HG03457 (cell line): ENCODE measurements around the gene PPM1N.
"Not testable (repeated sequence)": the region's sequence is repeated elsewhere in the genome, so short reads cannot be mapped to it uniquely, and the experiment has no call there.

ENCODE experiments used
- ATAC-seq: cut with Tn5 transposase; IDR thresholded peaks from one replicate; pipeline ENCODE4 v1.9.1; 2021; ENCODE audit warnings: moderate number of reproducible peaks; ENCODE audit not compliant: unreplicated experiment

Gene PPM1N

DNA sequence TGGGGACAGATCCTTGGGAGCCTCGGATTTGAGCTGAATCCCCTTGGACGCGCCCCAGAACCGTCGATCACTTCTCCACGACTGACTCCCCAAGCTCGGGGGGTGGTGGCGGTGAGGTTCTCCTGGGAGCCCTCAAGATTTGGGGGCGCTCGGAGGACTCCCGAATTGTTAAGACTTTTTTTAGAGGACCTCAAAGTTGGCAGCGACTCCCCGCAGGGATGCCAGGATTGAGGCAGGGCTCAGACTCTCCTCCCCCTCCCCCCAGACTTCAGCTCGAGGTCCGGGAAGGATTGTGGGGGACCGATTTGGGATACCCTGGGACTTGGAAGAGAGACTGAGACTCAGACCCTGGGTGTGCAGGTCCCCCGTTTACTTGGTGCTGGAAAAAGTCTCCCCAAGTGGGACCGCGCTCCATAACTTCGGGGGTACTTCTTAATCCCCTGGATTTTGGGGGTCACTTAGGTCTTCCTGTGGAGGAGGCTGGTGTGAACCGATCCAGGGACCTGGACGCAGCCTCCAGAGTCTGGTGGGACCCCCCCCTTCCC lies 9.7 kb downstream of the PPM1N start:
- no peak for ATAC-seq

DNA sequence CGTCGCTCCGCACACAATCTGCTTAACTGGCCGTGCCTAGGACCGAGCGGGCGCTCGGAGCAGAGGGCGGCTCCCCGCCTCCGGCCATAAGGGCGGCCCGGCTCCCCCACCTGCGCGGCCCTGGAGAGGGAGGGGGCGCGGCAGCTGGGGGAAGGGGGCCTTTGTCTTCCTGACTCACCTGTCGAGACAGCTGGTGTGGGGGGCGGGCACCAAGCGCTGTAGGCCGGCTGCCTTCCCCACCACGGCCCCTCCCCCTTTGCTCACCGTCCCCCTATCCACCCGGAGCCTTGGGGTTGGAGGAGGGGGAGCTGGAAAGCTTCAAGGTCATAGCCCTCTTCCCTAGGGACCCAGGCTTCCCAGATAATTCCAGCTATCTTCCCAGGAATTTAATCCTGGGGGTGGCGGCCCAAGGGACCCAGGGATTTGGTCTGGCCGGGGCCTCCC lies 10.2 kb downstream of the PPM1N start:
- ATAC-seq = no peak

DNA sequence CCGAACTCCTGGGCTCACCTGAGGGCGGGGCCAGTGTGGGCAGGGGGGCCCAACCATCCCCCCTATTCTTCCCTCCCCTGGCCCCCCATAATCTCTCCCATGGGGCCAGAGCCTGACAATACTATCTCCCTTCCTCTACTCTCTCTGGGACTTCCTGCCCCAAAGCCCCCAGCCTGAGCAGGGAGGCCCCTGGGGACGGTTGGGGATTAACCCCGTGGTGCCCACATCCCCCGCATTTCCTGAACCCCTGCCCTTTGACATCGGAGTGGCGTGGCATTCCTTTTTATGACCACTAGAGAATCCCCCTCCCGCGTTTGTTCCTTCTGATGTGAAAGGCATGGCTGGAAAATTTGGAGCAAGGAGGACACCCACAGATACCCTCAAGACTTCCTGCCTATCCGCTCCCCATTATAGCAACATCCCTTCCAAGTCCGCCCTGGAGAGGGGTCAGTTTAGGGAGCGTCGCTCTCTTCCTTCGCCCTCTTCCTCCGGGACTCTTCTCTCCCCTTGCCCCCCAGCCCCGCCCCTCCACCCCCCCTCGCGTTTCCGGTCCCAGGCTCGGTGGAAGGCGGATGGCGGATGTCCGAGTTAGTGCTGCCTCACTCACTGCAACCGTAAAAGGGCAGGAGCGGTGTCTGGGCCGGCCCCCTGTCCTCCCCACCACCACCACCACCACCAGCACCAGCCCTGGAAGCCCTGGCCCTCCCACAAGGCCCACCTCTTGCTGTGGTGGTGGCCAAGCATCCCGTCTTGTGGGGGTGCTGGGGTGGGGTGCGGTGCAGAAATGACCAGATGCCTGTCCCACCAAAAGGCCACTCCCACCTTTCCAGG lies 10.8 kb downstream of the PPM1N start:
- no peak for ATAC-seq

DNA sequence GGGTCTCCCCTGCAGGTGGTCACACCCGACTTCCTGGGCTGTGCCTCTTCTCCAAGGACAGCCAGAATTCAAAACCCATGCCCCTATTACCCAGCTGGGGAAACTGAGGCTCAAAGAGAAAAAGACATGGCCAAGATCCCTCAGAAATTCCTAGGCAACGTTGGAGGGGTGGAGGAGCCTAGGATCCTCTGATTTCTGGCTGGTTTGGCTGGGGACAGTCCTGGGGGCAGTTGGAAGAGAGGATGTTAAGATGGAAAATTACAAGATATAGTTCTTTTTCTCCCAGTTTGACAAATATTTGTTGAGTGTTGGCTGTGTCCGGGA lies 11.4 kb downstream of the PPM1N start:
- ATAC-seq = no peak

DNA sequence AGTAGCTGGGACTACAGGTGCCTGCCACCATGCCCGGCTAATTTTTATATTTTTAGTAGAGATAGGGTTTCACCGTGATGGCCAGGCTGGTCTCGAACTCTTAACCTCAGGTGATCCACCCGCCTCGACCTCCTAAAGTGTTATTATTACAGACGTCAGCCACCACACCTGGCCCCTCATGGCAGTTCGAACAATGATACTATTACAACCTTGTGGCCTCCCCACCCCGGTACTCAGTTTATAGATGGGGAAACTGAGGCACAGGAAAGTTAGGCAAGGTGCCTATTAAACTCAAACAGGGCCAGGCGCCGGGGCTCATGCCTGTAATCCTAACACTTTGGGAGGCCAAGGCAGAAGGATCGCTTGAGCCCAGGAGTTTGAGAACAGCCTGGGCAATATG lies 12.1 kb downstream of the PPM1N start:
- ATAC-seq = not testable (repeated sequence)

DNA sequence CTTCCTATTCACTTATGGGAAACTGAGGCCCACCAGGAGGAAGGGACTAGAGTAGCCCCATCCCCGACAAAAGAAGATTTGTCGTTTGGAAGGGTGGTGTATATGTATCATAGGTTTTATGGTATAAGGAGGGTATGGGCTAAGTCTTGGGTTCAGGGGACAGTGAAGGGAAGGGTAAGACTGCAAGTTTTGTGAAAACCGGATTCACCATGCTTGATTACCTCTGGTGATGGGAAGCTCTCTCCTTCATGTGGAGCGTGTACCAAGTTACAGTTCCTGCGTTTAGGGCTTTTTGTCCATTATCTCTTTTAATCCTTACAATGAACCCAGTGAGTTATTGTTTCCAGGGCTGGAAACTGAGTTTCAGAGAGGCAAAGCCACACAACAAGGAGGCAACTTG lies 12.8 kb downstream of the PPM1N start:
- ATAC-seq = no peak

DNA sequence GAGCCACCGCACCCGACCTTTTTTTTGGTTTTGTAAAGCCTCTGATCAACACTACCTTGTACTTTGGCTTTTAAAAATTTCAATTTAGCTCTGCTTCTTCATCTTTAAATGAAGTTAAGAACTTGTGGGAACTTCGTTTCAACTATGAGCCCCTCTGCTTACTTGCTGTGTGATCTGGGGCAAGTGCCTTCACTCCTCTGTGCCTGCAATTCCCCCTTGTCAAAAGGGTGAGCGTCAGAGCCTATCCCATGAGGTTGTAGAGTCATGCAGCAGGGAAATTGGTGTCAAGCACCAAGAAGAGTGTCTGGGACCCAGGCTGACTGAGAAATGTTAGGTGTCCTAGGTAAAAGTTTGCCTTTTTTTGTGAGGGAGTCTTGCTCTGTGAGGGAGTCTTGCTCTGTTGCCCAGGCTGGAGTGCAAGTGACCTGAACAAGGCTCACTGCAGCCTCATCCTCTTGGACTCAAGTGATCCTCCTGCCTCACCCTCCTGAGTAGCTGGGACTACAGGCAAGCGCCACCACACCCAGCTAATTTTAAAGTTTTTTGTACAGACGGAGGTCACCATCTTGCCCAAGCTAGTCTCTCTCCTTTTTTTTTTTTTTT lies 14.7 kb downstream of the PPM1N start:
- no peak for ATAC-seq

DNA sequence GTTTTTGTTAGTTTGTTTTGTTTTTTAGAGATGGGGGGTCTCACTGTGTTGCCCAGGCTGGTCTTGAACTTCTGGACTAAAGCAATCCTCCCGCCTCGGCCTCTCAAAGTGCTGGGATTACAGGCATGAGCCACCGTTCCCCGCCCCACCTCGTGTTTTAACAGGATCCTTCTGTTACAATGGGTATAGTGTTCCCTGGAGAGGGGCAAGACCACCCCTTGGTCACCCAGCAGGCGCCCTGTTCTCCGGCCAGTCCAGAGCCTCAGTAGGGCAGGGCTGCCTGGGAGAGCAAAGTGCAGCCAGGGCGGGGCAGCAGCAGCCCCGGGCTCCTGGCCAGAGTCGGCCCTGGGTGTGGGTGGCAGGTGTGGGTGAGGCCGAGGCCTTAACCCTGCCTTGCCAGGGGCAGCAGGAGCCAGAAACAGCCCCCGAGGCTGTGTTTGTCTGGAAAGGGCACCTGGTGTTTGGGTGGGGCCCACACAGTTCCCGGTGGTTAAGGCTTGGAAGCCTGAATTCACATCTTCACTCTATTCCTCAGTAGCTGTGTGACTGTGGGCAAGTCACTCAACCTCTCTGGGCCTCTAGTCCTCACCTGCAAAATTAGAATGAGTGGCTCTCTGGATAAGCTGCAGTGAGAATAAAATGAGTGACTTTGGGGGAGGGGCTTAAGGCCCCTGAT lies 16.3 kb downstream of the PPM1N start:
- no peak for ATAC-seq

DNA sequence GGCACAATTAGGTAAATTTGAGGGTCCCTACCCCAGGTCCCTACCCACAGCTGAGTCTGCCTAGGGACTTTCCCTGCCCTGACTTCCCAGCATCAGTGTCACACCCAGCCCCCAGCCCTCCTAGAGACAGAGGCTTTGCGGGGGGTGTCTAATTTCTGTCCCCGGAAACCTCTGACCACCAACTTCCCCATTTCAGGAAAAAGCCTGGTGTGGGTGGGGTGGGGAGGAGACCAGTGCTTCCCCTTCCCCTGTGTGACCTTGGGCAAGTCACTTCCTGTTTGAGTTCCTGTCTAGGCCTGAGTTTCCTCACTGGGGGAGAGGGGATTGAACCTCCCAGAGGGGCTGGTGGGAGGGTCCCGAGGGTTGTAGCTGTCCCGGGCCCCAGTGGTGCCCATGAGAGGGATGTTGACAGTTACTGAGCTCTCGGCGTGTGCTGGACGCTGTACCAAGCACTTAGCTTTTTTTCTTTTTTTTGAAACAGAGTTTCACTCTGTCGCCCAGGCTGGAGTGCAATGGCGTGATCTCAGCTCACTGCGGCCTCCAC lies 16.9 kb downstream of the PPM1N start:
- no peak for ATAC-seq

DNA sequence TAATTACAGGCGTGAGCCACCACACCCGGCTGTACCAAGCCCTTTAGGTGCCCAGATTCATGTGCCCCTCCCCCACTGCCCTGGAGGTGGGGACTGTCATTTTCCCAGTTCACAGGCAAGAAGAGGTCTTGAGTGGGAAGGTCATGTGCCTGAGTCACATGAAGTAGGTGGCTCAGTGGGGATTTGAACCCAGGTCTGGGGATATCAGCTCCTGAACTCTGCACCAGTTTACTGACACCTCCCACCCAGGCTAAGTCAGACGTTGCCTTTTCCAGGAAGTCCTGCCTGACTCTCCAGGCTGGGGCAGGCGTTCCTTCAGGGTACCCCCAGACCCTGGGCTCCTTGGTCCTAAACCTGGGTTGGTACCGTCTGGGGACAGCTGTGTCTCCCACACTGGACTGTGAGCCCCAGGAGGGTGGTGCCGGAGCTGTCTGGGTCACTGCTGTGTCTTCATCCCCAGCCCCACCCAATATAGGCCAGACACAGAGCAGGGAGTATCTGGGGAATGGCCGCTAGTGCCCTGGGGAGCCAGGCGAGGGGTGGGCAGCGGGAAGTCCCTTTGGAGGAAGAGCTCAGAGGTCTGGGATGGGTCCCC lies 17.7 kb downstream of the PPM1N start:
- no peak for ATAC-seq

DNA sequence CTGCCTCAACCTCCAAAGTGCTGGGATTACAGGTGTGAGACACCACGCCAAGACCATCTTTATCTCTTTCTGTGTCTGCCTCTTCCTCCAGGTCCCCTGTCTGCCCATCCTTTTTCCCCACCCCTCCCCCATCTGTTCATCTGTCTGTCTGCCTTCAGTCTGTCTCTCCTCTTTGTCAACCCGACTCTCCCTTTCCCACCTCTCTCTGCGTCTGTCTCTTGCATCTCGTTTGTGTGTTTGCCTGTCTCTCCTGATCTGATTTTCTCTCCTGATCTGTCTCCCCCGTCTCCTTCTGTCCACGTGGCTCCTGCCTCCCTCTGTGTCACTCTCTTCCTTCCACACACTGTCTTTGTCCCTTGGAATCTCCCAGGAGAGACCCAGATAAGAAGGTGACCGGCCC lies 19.0 kb downstream of the PPM1N start:
- no peak for ATAC-seq

DNA sequence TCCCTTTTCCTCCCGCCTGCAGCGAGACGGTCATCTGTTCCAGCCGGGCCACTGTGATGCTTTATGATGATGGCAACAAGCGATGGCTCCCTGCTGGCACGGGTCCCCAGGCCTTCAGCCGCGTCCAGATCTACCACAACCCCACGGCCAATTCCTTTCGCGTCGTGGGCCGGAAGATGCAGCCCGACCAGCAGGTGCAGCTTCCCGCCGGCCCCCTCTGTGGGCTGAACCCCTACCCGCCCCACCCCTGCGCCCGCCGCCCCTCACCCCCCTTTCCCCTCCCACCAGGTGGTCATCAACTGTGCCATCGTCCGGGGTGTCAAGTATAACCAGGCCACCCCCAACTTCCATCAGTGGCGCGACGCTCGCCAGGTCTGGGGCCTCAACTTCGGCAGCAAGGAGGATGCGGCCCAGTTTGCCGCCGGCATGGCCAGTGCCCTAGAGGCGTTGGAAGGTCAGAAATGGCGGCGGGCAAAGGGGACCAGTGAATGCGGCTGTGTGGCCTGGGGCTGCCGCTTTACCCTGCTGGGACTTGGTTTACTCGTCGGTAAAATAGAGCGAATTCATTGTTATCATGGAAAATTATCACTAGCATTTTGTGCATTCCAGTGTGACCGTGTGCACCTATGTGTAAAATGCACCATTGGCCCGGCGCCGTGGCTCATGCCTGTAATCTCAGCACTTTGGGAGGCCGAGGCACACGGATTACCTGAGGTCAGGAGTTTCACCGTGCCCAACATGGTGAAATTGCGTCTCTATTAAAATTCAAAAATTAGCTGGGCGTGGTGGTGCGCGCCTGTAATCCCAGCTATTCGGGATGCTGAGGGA lies 19.6 kb downstream of the PPM1N start:
- ATAC-seq = no peak

DNA sequence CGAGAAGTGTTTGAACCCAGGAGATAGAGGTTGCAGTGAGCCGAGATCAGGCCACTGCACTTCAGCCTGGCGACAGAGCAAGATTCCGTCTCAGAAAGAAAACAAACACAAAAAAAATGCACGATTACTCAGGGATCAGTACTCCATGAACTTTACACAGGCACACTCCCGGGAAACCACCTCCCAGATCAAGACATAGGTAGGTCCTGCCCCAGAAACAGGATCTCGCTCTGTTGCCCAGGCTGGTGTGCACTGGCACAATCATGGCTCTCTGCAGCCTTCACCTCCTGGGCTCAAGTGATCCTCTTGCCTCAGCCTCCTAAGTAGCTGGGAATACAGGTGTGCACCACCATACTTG lies 20.2 kb downstream of the PPM1N start:
- no peak for ATAC-seq

DNA sequence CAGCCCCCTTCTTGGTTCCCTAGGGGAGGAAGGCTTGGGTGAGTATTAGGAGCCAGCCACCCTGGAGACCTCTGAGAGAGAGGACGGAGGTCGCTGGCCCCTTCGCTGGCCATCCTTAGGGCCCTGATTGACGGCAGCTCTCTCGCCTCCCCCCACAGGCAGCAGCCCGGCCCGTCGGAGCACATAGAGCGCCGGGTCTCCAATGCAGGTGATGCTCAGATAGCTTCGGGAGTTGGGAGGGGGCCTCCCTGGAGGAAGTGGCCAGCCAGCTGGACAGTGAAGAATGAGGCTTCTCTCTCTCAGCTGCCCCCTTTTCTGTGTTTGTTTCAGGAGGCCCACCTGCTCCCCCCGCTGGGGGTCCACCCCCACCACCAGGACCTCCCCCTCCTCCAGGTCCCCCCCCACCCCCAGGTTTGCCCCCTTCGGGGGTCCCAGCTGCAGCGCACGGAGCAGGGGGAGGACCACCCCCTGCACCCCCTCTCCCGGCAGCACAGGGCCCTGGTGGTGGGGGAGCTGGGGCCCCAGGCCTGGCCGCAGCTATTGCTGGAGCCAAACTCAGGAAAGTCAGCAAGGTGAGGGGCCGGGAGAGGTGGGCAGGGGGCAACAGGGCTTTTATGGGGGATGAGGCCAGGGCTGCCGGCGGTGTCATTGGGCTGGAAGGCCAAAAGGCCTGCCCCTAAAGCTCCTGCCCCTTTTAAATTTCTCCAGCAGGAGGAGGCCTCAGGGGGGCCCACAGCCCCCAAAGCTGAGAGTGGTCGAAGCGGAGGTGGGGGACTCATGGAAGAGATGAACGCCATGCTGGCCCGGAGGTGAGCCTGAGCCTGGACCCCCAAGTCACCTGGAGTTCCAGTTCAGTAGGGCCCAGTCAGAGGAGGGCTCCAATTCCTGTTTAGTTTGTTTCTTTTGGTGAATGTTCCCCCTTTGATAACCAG lies 24.0 kb downstream of the PPM1N start:
- no peak for ATAC-seq

DNA sequence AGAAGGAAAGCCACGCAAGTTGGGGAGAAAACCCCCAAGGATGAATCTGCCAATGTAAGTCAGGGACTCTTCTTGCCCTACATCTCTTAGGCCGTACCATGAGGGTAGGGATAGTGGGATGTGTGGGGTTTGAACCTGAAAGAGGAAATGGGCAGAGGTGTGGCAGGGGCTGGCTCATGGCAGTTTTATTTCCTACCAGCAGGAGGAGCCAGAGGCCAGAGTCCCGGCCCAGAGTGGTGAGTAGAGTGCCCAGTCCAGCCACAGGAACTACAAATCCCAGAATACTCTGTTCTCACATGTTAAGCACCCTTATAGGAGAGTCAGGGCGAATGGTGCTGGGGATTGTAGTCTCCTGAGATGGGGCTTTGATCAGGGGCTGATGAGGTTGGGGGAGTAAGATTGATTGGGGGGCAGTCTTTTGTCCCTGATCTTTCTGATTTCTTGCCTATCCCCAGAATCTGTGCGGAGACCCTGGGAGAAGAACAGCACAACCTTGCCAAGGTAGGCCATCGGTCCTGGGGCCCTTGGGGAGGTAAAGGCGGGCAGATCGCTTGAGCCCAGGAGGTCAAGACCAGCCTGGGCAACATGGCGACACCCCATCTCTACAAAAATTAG lies 25.5 kb downstream of the PPM1N start:
- ATAC-seq = no peak

DNA sequence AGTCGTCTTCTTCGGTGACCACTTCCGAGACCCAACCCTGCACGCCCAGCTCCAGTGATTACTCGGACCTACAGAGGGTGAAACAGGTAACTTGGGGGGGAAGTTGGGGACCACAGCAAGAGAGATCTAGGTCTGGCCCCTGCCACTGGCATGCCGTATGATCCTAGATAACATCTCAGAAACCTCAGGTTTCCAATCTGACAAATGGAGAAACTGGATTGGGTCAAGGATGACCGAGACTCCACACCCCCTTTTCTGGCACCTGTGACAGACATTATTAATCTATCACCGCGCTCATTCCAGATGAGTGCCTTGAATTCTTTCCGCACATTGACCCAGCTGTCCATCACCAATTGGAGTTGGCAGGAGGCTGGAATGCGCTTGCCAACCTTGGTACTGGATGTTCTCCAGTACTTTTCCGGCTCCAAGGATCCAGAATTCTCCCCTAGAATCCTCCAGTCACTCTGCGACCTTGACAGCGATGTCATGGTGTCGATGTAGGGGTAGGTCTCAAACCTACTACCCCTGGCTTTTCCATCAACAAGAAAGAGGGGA lies 26.4 kb downstream of the PPM1N start:
- ATAC-seq = no peak

DNA sequence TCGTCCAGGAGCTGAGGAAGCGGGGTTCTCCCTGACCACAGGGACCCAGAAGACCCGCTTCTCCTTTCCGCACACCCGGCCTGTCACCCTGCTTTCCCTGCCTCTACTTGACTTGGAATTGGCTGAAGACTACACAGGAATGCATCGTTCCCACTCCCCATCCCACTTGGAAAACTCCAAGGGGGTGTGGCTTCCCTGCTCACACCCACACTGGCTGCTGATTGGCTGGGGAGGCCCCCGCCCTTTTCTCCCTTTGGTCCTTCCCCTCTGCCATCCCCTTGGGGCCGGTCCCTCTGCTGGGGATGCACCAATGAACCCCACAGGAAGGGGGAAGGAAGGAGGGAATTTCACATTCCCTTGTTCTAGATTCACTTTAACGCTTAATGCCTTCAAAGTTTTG lies 27.9 kb downstream of the PPM1N start:
- ATAC-seq = no peak

DNA sequence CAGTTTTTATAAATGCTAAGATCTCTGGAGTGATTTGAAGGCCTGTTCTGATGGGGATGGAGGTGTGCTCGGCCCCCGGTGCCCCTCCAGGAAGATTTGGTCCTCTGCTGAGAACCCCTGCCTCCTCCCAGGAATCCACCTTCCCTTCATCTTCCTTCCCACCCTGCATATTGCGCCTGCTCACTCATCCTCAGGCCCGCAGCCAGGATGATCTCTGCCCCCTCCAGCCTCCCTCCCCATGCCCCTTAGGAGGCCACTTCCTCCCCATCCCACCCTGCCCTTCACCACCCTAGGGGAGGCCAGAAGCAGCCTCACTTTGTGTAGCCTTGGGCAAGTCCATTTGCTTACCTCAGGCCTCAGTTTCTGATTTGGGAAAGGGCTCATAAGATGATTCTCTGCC lies 28.7 kb downstream of the PPM1N start:
- no peak for ATAC-seq

DNA sequence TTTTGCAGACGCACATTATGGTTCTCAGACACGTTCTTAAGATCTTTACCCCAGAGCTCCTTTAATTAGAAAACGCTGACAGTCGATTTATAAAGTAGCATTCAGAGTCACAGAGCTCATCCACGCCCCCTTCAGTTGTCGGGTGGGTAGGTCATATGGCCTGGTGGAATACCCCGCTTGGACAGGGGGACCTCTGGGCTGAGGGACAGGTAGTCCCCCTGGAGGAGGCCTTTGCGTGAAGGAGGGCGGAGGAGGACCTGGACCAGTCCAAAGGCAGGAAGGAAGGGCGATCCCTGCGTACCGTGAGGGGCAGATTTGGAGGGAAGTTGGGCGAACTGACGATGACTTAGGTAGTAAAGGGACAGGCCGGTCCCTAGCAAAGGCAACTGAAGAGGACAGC lies 29.5 kb downstream of the PPM1N start:
- ATAC-seq = no peak
